ENCODE measurements around the gene FMC1.

DNA sequence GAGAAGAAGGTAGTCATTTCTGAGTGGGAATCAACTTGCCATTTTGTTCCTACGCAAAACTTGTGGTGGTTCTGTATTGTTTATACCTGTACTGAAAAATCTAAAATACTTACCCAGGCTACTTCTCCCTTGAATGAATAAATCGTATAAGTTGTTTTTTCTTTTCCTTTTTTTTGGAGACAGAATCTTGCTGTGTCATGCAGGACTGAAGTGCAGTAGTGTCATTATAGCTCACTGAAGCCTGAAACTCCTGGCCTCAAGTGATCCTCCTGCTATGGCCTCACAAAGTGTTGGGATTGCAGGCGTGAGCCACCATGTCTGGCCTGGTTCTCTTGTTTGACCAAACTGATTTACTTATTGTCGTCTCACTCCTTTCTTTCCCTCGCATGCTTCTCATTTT is 46.5 kb downstream of the FMC1 start:
- TF ChIP-seq, protein P1, sequence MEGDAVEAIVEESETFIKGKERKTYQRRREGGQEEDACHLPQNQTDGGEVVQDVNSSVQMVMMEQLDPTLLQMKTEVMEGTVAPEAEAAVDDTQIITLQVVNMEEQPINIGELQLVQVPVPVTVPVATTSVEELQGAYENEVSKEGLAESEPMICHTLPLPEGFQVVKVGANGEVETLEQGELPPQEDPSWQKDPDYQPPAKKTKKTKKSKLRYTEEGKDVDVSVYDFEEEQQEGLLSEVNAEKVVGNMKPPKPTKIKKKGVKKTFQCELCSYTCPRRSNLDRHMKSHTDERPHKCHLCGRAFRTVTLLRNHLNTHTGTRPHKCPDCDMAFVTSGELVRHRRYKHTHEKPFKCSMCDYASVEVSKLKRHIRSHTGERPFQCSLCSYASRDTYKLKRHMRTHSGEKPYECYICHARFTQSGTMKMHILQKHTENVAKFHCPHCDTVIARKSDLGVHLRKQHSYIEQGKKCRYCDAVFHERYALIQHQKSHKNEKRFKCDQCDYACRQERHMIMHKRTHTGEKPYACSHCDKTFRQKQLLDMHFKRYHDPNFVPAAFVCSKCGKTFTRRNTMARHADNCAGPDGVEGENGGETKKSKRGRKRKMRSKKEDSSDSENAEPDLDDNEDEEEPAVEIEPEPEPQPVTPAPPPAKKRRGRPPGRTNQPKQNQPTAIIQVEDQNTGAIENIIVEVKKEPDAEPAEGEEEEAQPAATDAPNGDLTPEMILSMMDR (IDR thresholded peaks at IDR 0.05): no peak
- no peak for TF ChIP-seq POLR2A (IDR thresholded peaks at IDR 0.05)
